ENCODE results near the gene SMIM23.

Gene SMIM23

DNA sequence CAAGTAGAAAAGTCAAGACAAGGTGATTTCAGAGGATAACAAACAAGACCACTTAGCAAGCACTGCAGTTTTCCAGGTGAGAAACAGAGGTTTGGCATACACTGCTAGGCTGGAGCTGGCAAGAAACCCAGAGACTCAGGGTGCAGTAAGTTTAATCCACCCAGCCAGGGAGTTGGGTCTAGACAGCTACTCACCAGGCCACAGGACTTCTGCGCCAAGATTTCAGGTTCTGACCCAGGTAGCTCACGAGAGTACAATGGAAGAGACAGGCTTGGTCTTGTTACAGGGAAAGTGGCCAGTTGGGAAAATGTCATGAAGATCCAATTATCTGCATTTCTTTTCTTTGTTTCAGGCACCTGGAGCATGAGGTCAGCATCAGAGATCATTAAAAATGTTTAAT is 9.8 kb downstream of the SMIM23 start:
- ATAC-seq: no peak

GRCh38 chr5:171796436-171796835 is 10.8 kb downstream of the SMIM23 start:
- ATAC-seq: no peak
- no peak for TF ChIP-seq RARB (CRISPR knock-in tag; IDR thresholded peaks at IDR 0.05)
- no peak for TF ChIP-seq GLIS3 (CRISPR knock-in tag; IDR thresholded peaks at IDR 0.05)
- TF ChIP-seq CSDC2 (CRISPR knock-in tag; IDR thresholded peaks at IDR 0.05): no peak
- no peak for TF ChIP-seq ZNF70 (CRISPR knock-in tag; IDR thresholded peaks at IDR 0.05)

More for the DNA sequence above, 9.8 kb downstream of the SMIM23 start:
- TF ChIP-seq ZFP3 (CRISPR knock-in tag; IDR thresholded peaks at IDR 0.05) (no peak), ISL1 (CRISPR knock-in tag; IDR thresholded peaks at IDR 0.05) (no peak), ZNF565 (CRISPR knock-in tag; conservative IDR thresholded peaks at IDR 0.05; ENCODE audit: low read depth) (no peak), ZC3H10 (CRISPR knock-in tag; IDR thresholded peaks at IDR 0.05) (no peak), TSHZ2 (CRISPR knock-in tag; IDR thresholded peaks at IDR 0.05) (no peak), BACH2 (CRISPR knock-in tag; IDR thresholded peaks at IDR 0.05; ENCODE audit: borderline replicate concordance) (no peak), SNAI2 (CRISPR knock-in tag; IDR thresholded peaks at IDR 0.05) (no peak), CSRNP3 (CRISPR knock-in tag; IDR thresholded peaks at IDR 0.05) (no peak)
- TF ChIP-seq, protein P1, sequence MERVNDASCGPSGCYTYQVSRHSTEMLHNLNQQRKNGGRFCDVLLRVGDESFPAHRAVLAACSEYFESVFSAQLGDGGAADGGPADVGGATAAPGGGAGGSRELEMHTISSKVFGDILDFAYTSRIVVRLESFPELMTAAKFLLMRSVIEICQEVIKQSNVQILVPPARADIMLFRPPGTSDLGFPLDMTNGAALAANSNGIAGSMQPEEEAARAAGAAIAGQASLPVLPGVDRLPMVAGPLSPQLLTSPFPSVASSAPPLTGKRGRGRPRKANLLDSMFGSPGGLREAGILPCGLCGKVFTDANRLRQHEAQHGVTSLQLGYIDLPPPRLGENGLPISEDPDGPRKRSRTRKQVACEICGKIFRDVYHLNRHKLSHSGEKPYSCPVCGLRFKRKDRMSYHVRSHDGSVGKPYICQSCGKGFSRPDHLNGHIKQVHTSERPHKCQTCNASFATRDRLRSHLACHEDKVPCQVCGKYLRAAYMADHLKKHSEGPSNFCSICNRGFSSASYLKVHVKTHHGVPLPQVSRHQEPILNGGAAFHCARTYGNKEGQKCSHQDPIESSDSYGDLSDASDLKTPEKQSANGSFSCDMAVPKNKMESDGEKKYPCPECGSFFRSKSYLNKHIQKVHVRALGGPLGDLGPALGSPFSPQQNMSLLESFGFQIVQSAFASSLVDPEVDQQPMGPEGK (CRISPR knock-in tag; IDR thresholded peaks at IDR 0.05; ENCODE audit: borderline replicate concordance): no peak
- TF ChIP-seq, protein P2, sequence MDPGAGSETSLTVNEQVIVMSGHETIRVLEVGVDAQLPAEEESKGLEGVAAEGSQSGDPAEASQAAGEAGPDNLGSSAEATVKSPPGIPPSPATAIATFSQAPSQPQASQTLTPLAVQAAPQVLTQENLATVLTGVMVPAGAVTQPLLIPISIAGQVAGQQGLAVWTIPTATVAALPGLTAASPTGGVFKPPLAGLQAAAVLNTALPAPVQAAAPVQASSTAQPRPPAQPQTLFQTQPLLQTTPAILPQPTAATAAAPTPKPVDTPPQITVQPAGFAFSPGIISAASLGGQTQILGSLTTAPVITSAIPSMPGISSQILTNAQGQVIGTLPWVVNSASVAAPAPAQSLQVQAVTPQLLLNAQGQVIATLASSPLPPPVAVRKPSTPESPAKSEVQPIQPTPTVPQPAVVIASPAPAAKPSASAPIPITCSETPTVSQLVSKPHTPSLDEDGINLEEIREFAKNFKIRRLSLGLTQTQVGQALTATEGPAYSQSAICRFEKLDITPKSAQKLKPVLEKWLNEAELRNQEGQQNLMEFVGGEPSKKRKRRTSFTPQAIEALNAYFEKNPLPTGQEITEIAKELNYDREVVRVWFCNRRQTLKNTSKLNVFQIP (CRISPR knock-in tag; IDR thresholded peaks at IDR 0.05; ENCODE audit: borderline replicate concordance, low read depth): no peak

DNA sequence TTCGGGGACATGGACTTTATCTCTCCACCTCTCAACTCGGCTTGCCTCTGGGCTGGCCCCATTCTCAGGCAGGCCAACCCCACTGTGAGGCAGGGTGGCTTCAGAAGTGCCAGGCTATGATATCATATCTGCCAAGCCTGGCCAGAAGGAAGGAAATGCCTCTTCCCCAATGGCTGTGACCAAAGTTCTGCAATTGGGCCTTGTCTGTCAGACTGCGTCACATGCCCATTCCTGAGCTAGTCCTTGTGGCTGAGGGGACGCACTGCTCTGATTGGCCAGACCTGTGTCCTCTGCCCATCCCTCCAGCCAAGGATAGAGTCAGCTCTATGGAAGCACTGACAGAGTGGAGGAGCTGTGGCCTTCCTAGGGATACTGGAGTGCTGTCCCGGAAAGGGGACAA is 11.9 kb downstream of the SMIM23 start:
- no peak for ATAC-seq
- TF ChIP-seq, protein P2 (CRISPR knock-in tag; IDR thresholded peaks at IDR 0.05; ENCODE audit: borderline replicate concordance, low read depth): no peak
- TF ChIP-seq RARB (CRISPR knock-in tag; IDR thresholded peaks at IDR 0.05): no peak
- TF ChIP-seq SNAI2 (CRISPR knock-in tag; IDR thresholded peaks at IDR 0.05): no peak
- TF ChIP-seq ZNF70 (CRISPR knock-in tag; IDR thresholded peaks at IDR 0.05): no peak
- no peak for TF ChIP-seq GLIS3 (CRISPR knock-in tag; IDR thresholded peaks at IDR 0.05)
- TF ChIP-seq TCF4 (CRISPR knock-in tag; IDR thresholded peaks at IDR 0.05; ENCODE audit: borderline replicate concordance): no peak
- TF ChIP-seq ZNF565 (CRISPR knock-in tag; conservative IDR thresholded peaks at IDR 0.05; ENCODE audit: low read depth): no peak
- no peak for TF ChIP-seq ZFP30 (CRISPR knock-in tag; IDR thresholded peaks at IDR 0.05)
- TF ChIP-seq ZNF8 (CRISPR knock-in tag; IDR thresholded peaks at IDR 0.05): no peak
- TF ChIP-seq ISL1 (CRISPR knock-in tag; IDR thresholded peaks at IDR 0.05): no peak

- no peak for ATAC-seq
- TF ChIP-seq TOX (CRISPR knock-in tag; IDR thresholded peaks at IDR 0.05; ENCODE audit: borderline replicate concordance) (no peak), ZNF8 (CRISPR knock-in tag; IDR thresholded peaks at IDR 0.05) (no peak), ESRRG (CRISPR knock-in tag; IDR thresholded peaks at IDR 0.05) (no peak), SNAI2 (CRISPR knock-in tag; IDR thresholded peaks at IDR 0.05) (no peak), ZNF70 (CRISPR knock-in tag; IDR thresholded peaks at IDR 0.05) (no peak), OSR1 (CRISPR knock-in tag; IDR thresholded peaks at IDR 0.05) (no peak), CSRNP3 (CRISPR knock-in tag; IDR thresholded peaks at IDR 0.05) (no peak), ZNF565 (CRISPR knock-in tag; conservative IDR thresholded peaks at IDR 0.05; ENCODE audit: low read depth) (no peak), ZFP30 (CRISPR knock-in tag; IDR thresholded peaks at IDR 0.05) (no peak), RARB (CRISPR knock-in tag; IDR thresholded peaks at IDR 0.05) (no peak), ARNTL (CRISPR knock-in tag; IDR thresholded peaks at IDR 0.05; ENCODE audit: borderline replicate concordance, low read depth) (no peak), ZFP3 (CRISPR knock-in tag; IDR thresholded peaks at IDR 0.05) (no peak)
- TF ChIP-seq, protein P1 (CRISPR knock-in tag; IDR thresholded peaks at IDR 0.05; ENCODE audit: borderline replicate concordance): no peak
Observed at GRCh38 chr5:171798418-171798817, 12.8 kb downstream of the SMIM23 start.

Measured in SK-N-SH treated with all-trans-retinoic acid at 6 μM for 48 hours (cell line).